Upper lobe of left lung (tissue), 6 donors: Measurements from ENCODE around the gene BCDIN3D. TPM values are rescaled to one million over a fixed set of nuclear protein-coding genes. Genes with fewer than 3 reads are reported as not detected.

Experiments used
- ATAC-seq, 2 donors: fragments of 200-7000 bp; cut with Tn5 transposase; one replicate each; pipeline ENCODE4 v1.9.1; 2022; ENCODE audit warnings: mild to moderate bottlenecking in 2 of 2, moderate library complexity in 2 of 2; ENCODE audit not compliant: low FRiP score in 2 of 2
- DNase-seq, 2 donors: peaks; one replicate each; pipeline ENCODE4 v3.0.0-alpha.2; 2019 to 2020
- H3K27ac ChIP-seq, 4 donors: fragments of 200-600 bp; sonication (generic); one replicate each; pipeline ENCODE4 v1.5.1; 2016 to 2019
- H3K27me3 ChIP-seq, 4 donors: fragments of 200-600 bp; sonication (generic); one replicate each; pipeline ENCODE4 v1.5.1; 2017 to 2019
- H3K36me3 ChIP-seq, 4 donors: fragments of 200-600 bp; sonication (generic); one replicate each; pipeline ENCODE4 v1.5.1; 2016 to 2019
- H3K4me1 ChIP-seq, 4 donors: fragments of 200-600 bp; sonication (generic); one replicate each; pipeline ENCODE4 v1.5.1; 2018 to 2019
- H3K4me3 ChIP-seq, 4 donors: fragments of 200-600 bp; sonication (generic); one replicate each; pipeline ENCODE4 v1.5.1; 2017 to 2019; ENCODE audit warnings: mild to moderate bottlenecking in 2 of 4, moderate library complexity in 1 of 4
- H3K9me3 ChIP-seq, 4 donors: fragments of 200-600 bp; sonication (generic); one replicate each; pipeline ENCODE4 v1.5.1; 2018 to 2019
- CTCF ChIP-seq, 6 experiments: fragments of 450-650 bp in 4 of 6; fragments of 200-600 bp in 2 of 6; sonication (generic) in 2 of 6; IDR thresholded peaks; one replicate each; pipeline ENCODE4 v1.5.1; 2016 to 2019; ENCODE audit warnings: antibody characterized with exemption in 6 of 6
- EP300 ChIP-seq, 4 donors: sonication (generic); formaldehyde crosslinking; IDR thresholded peaks; one replicate each; pipeline ENCODE4 v1.5.1; 2017; ENCODE audit warnings: antibody characterized with exemption in 4 of 4, control low read depth in 2 of 4
- POLR2A ChIP-seq, 4 donors: fragments of 450-650 bp; IDR thresholded peaks; one replicate each; pipeline ENCODE4 v1.5.1; 2016 to 2017; ENCODE audit warnings: antibody characterized with exemption in 4 of 4, mild to moderate bottlenecking in 2 of 4
- POLR2AphosphoS5 ChIP-seq, 2 donors: sonication (generic); formaldehyde crosslinking; IDR thresholded peaks; one replicate each; pipeline ENCODE4 v1.5.1; 2017; ENCODE audit warnings: antibody characterized with exemption in 2 of 2
- WGBS, 2 donors: methylation state at CpG; one replicate each; pipeline ENCODE4 v1.1.5; 2017 to 2018; 5-methylcytosine and 5-hydroxymethylcytosine counted together
- total RNA-seq, 6 donors: library from RNA; depleted of rRNA in 4 of 6; stranded (reverse); fragments of >200 nt in 4 of 6; gene quantifications; one replicate each; pipeline versions ENCODE4 v1.1.0 to v1.2.1, GENCODE V29; 2016 to 2021
- donor health status: DM: no; HTN: no; CAD: no; lungs with moderate emphysema.
- donor health status: DM: no; HTN: yes; CAD: no; lungs with severe emphysema.

Gene BCDIN3D
- total RNA-seq, 6 donors from 2014 or later, result 0.44 to 4.9 (median 4.2) TPM

- Histone ChIP-seq H3K27me3 (no peaks in the 10 kb centered on the region), H3K27ac (no peak overlapping the region), H3K9me3 (no peaks in the 10 kb centered on the region), H3K36me3 (no peaks in the 10 kb centered on the region), H3K4me1 (peaks cover 7 to 26% (median 14%) of the 10 kb centered on the region in 4 donors), H3K4me3 (no peak overlapping the region)
- 88 to 90% methylated on average over 2 of the region's 2 CpGs for WGBS, 2 donors
- no peak for ATAC-seq
- DNase-seq, result no peak
- TF ChIP-seq POLR2AphosphoS5 (IDR thresholded peaks at IDR 0.05), result no peak
- no peak for TF ChIP-seq EP300 (IDR thresholded peaks at IDR 0.05)
- TF ChIP-seq CTCF (IDR thresholded peaks at IDR 0.05), result no peak
- TF ChIP-seq POLR2A (IDR thresholded peaks at IDR 0.05), result no peak
Observed at GRCh38 chr12:49846032-49846431, 3.1 kb upstream of the BCDIN3D start.

GRCh38 chr12:49843876-49844437 lies 1.1 kb upstream of the BCDIN3D start:
- TF ChIP-seq EP300 (IDR thresholded peaks at IDR 0.05) (no peak), CTCF (IDR thresholded peaks at IDR 0.05) (no peak), POLR2A (IDR thresholded peaks at IDR 0.05) (no peak), POLR2AphosphoS5 (IDR thresholded peaks at IDR 0.05) (no peak)
- H3K4me1 ChIP-seq, result peaks cover 7 to 29% (median 14%) of the 10 kb centered on the region in 4 donors
- H3K36me3 ChIP-seq, result no peaks in the 10 kb centered on the region
- no peak for DNase-seq
- H3K27ac ChIP-seq, result no peak overlapping the region
- WGBS, 2 donors, result 96 to 97% methylated on average over 4 of the region's 4 CpGs
- no peak overlapping the region for H3K4me3 ChIP-seq
- no peaks in the 10 kb centered on the region for H3K9me3 ChIP-seq
- H3K27me3 ChIP-seq, result no peaks in the 10 kb centered on the region
- no peak for ATAC-seq

- peak overlapping the region; percentile 89 to 92 (median 92) for H3K27ac ChIP-seq
- TF ChIP-seq POLR2AphosphoS5 (IDR thresholded peaks at IDR 0.05) (no peak), EP300 (IDR thresholded peaks at IDR 0.05) (no peak), CTCF (IDR thresholded peaks at IDR 0.05) (no peak), POLR2A (IDR thresholded peaks at IDR 0.05) (no peak)
- WGBS, 2 donors, result 61 to 75% methylated on average over 6 to 7 of the region's 7 CpGs
- DNase-seq (no peak), ATAC-seq (no peak)
- H3K4me1 ChIP-seq, result peaks cover 7 to 29% (median 14%) of the 10 kb centered on the region in 4 donors
- H3K4me3 ChIP-seq, result peak overlapping the region in 3 of 4 donors; percentile 65 to 76 (median 75)
- H3K36me3 ChIP-seq, result no peaks in the 10 kb centered on the region
- H3K27me3 ChIP-seq, result no peaks in the 10 kb centered on the region
- no peaks in the 10 kb centered on the region for H3K9me3 ChIP-seq
Observed at GRCh38 chr12:49843411-49843810, 505 bp upstream of the BCDIN3D start.

- H3K27me3 ChIP-seq, result no peaks in the 10 kb centered on the region
- peaks cover 7 to 29% (median 14%) of the 10 kb centered on the region in 4 donors for H3K4me1 ChIP-seq
- 54 to 55% methylated on average over 3 of the region's 3 CpGs for WGBS, 2 donors
- no peaks in the 10 kb centered on the region for H3K9me3 ChIP-seq
- DNase-seq, result no peak
- H3K27ac ChIP-seq, result no peak overlapping the region
- no peak overlapping the region for H3K4me3 ChIP-seq
- no peak for ATAC-seq
- H3K36me3 ChIP-seq, result no peaks in the 10 kb centered on the region
- TF ChIP-seq POLR2A (IDR thresholded peaks at IDR 0.05) (no peak), CTCF (IDR thresholded peaks at IDR 0.05) (peak; percentile 50 to 81 (median 61))
Observed at GRCh38 chr12:49838973-49839633, 3.8 kb downstream of the BCDIN3D start.
